Osteocyte (in vitro differentiated cells): ENCODE results near the gene FRMD4B. TPM values are rescaled to one million over a fixed set of nuclear protein-coding genes. Genes with fewer than 3 reads are reported as not detected.

Experiments
- DNase-seq: peaks from one replicate; pipeline ENCODE4 v3.0.0; 2021; ENCODE audit warnings: mixed read lengths; ENCODE audit not compliant: unreplicated experiment; ENCODE audit errors: extremely low spot score
- H3K27ac Mint-ChIP-seq: one replicate; pipeline ENCODE4 v1.8.0; 2021; ENCODE audit warnings: mild to moderate bottlenecking, mixed read lengths; ENCODE audit not compliant: unreplicated experiment
- H3K27me3 Mint-ChIP-seq: one replicate; pipeline ENCODE4 v1.8.0; 2021; ENCODE audit warnings: mixed read lengths; ENCODE audit not compliant: unreplicated experiment
- H3K36me3 Mint-ChIP-seq: one replicate; pipeline ENCODE4 v1.8.0; 2021; ENCODE audit warnings: mixed read lengths; ENCODE audit not compliant: unreplicated experiment
- H3K4me1 Mint-ChIP-seq: one replicate; pipeline ENCODE4 v1.8.0; 2021; ENCODE audit warnings: mixed read lengths; ENCODE audit not compliant: unreplicated experiment
- H3K4me3 Mint-ChIP-seq: one replicate; pipeline ENCODE4 v1.8.0; 2021; ENCODE audit warnings: mild to moderate bottlenecking, moderate library complexity, mixed read lengths; ENCODE audit not compliant: unreplicated experiment
- H3K9me3 Mint-ChIP-seq: one replicate; pipeline ENCODE4 v1.8.0; 2021; ENCODE audit warnings: mixed read lengths; ENCODE audit not compliant: unreplicated experiment
- CTCF ChIP-seq: fragments of 200-600 bp; sonication (generic); IDR thresholded peaks from 2 replicates; pipeline ENCODE4 v1.5.0; 2021; ENCODE audit warnings: antibody characterized with exemption, mild to moderate bottlenecking, moderate library complexity
- total RNA-seq: library from RNA; stranded (reverse); gene quantifications from 2 replicates; pipeline ENCODE4 v1.2.1, GENCODE V29; 2021

Gene FRMD4B
- total RNA-seq, 1 donor from 2014 or later: 1.3 TPM

GRCh38 chr3:69129531-69129930 is 256.4 kb downstream of the FRMD4B start:
- Mint-ChIP-seq H3K27me3 (peaks cover 15% of the 10 kb centered on the region), H3K4me3 (no peak overlapping the region), H3K4me1 (no peaks in the 10 kb centered on the region), H3K27ac (no peak overlapping the region), H3K36me3 (no peaks in the 10 kb centered on the region), H3K9me3 (no peaks in the 10 kb centered on the region)
- DNase-seq: no peak
- no peak for TF ChIP-seq CTCF

GRCh38 chr3:69128509-69128908 is 257.4 kb downstream of the FRMD4B start:
- no peak for DNase-seq
- no peak overlapping the region for H3K4me3 Mint-ChIP-seq
- no peaks in the 10 kb centered on the region for H3K4me1 Mint-ChIP-seq
- TF ChIP-seq CTCF: no peak
- H3K9me3 Mint-ChIP-seq: no peaks in the 10 kb centered on the region
- H3K36me3 Mint-ChIP-seq: no peaks in the 10 kb centered on the region
- peaks cover 15% of the 10 kb centered on the region for H3K27me3 Mint-ChIP-seq
- no peak overlapping the region for H3K27ac Mint-ChIP-seq

- H3K27ac Mint-ChIP-seq: no peak overlapping the region
- no peak for DNase-seq
- H3K36me3 Mint-ChIP-seq: no peaks in the 10 kb centered on the region
- no peak overlapping the region for H3K4me3 Mint-ChIP-seq
- H3K9me3 Mint-ChIP-seq: no peaks in the 10 kb centered on the region
- peaks cover 15% of the 10 kb centered on the region for H3K27me3 Mint-ChIP-seq
- H3K4me1 Mint-ChIP-seq: peaks cover 2% of the 10 kb centered on the region
- no peak for TF ChIP-seq CTCF
Observed at GRCh38 chr3:69126999-69127398, 258.9 kb downstream of the FRMD4B start.

GRCh38 chr3:69126216-69126615 is 259.7 kb downstream of the FRMD4B start:
- H3K4me1 Mint-ChIP-seq: peaks cover 3% of the 10 kb centered on the region
- H3K4me3 Mint-ChIP-seq: no peak overlapping the region
- TF ChIP-seq CTCF: no peak
- no peaks in the 10 kb centered on the region for H3K9me3 Mint-ChIP-seq
- H3K27me3 Mint-ChIP-seq: peaks cover 14% of the 10 kb centered on the region
- no peaks in the 10 kb centered on the region for H3K36me3 Mint-ChIP-seq
- DNase-seq: no peak
- H3K27ac Mint-ChIP-seq: no peak overlapping the region

- no peak within 1 kb of the TSS for H3K4me3 Mint-ChIP-seq
- no peak for TF ChIP-seq CTCF
- H3K9me3 Mint-ChIP-seq: no peaks in the 10 kb centered on the region
- no peak within 1 kb of the TSS for H3K27ac Mint-ChIP-seq
- peaks cover 7% of the 10 kb centered on the region for H3K27me3 Mint-ChIP-seq
- no peak for DNase-seq
- H3K36me3 Mint-ChIP-seq: no peaks in the 10 kb centered on the region
- peaks cover 3% of the 10 kb centered on the region for H3K4me1 Mint-ChIP-seq
Observed at GRCh38 chr3:69122403-69122802, 263.5 kb downstream of the FRMD4B start, which contains the start of gene LMOD3. Gene LMOD3, minus strand, starts transcription at chr3:69122595. Its CDS starts 209 bp downstream, at chr3:69122386.
